ENCODE data around the gene TLR5. TPM values are rescaled to one million over a fixed set of nuclear protein-coding genes. Genes with fewer than 3 reads are reported as not detected.

Gene TLR5
- total and polyA plus RNA-seq, 2 of the 4 experiments (the other 2 are of a cell fraction) = 0.09 to 0.18 TPM

DNA sequence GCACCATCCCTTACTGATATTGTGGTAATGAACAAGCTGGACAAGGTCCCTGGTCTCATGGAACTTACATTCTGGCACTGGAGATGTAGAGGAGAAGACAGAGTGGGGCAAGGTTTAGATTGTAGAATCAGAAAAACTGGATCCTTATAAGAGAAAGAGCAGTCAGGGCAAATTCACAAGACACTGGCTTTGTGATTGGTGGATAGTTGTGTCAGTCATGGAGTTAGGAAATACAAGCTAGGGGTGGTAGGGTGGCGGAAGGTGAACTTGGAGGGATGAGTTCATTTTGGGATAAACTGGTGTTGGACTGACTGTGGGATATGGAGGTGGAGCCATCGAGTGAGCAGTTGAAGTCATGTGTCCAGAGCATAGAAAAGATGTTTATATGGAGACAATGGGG is 3.7 kb upstream of the TLR5 start:
- peaks cover 11% of the 10 kb centered on the region for H3K27me3 ChIP-seq (ENCODE audit: control insufficient read depth, insufficient read depth, low read length)
- WGBS, 2 experiments (ENCODE audit: extremely low coverage in 2 of 2, insufficient read length in 1 of 2) = 60% methylated on average over 2 of the region's 2 CpGs; no CpG with 5 or more reads in 1 of the 2 experiments
- TF ChIP-seq SMC3 (IDR thresholded peaks at IDR 0.05; ENCODE audit: low read depth, low read length) = no peak
- TF ChIP-seq FOS (IDR thresholded peaks at IDR 0.05; ENCODE audit: low read depth, low read length) = no peak
- TF ChIP-seq CHD1 (IDR thresholded peaks at IDR 0.05; ENCODE audit: low read depth, low read length) = no peak
- no peak for TF ChIP-seq MAZ (IDR thresholded peaks at IDR 0.05; ENCODE audit: borderline replicate concordance, low read depth, low read length)
- TF ChIP-seq BHLHE40 (IDR thresholded peaks at IDR 0.05; ENCODE audit: low read depth, low read length) = no peak
- TF ChIP-seq, protein P1, sequence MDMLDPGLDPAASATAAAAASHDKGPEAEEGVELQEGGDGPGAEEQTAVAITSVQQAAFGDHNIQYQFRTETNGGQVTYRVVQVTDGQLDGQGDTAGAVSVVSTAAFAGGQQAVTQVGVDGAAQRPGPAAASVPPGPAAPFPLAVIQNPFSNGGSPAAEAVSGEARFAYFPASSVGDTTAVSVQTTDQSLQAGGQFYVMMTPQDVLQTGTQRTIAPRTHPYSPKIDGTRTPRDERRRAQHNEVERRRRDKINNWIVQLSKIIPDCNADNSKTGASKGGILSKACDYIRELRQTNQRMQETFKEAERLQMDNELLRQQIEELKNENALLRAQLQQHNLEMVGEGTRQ (IDR thresholded peaks at IDR 0.05; ENCODE audit: low read depth, low read length) = no peak
- TF ChIP-seq RCOR1 (IDR thresholded peaks at IDR 0.05; ENCODE audit: insufficient replicate concordance, low read length) = no peak
- no peak for TF ChIP-seq CEBPB (IDR thresholded peaks at IDR 0.05; ENCODE audit: low read depth, low read length)
- H2BK15ac ChIP-seq (ENCODE audit: low read depth, low read length) = no peak overlapping the region
- no peak overlapping the region for H3K18ac ChIP-seq (ENCODE audit: low read depth, low read length)
- BruUV-seq (replicated peaks) = no TSS peak
- H2AK5ac ChIP-seq (ENCODE audit: low read depth, low read length) = no peak overlapping the region
- H3K27ac ChIP-seq (ENCODE audit: insufficient read depth, low read length) = no peak overlapping the region
- H3K9me1 ChIP-seq (ENCODE audit: insufficient read depth, low read length) = 0 out of 2 replicates have a peak, but pooled peaks cover 3% of the 10 kb centered on the region
- H2AK9ac ChIP-seq (replicated peaks; ENCODE audit: low read depth, low read length, poor library complexity) = no peak overlapping the region
- H3K14ac ChIP-seq (replicated peaks; ENCODE audit: low read depth, low read length) = no peak overlapping the region
- dilution Hi-C loops (cut with HindIII; ENCODE audit: low sequenced_read_pairs, unreplicated experiment) (no loop called here), intact Hi-C loops (cut with micrococcal nuclease) (no loop called here), in situ Hi-C loops (cut with MboI; ENCODE audit: low sequenced_read_pairs) (no loop called here)
- no peak overlapping the region for H4K91ac ChIP-seq (ENCODE audit: insufficient read depth, low read depth, low read length)
- no peak overlapping the region for H3K4ac ChIP-seq (ENCODE audit: low read depth, low read length)
- peaks cover 5% of the 10 kb centered on the region for H3K9me3 ChIP-seq (ENCODE audit: control insufficient read depth, insufficient read depth, low read length)
- no peak overlapping the region for H3K9ac ChIP-seq (ENCODE audit: low read depth, low read length)
- no peak overlapping the region for H2AFZ ChIP-seq (replicated peaks; ENCODE audit: low read length, poor library complexity)
- no peak overlapping the region for H2BK120ac ChIP-seq (ENCODE audit: low read depth, low read length)
- H3K4me2 ChIP-seq (ENCODE audit: low read depth, low read length) = no peak overlapping the region
- ChIA-PET POLR2A (ENCODE audit: unreplicated experiment) (no interaction called here), CTCF (no interaction called here)
- H4K5ac ChIP-seq (ENCODE audit: low read depth, low read length) = no peak overlapping the region
- no peak overlapping the region for H4K8ac ChIP-seq (ENCODE audit: low read depth in 2 of 2, low read length in 2 of 2)
- H2BK5ac ChIP-seq (ENCODE audit: low read depth, low read length, poor library complexity, severe bottlenecking) = no peak overlapping the region
- no peaks in the 10 kb centered on the region for H3K79me1 ChIP-seq (ENCODE audit: low read depth in 1 of 2, low read length in 2 of 2)
- no peak overlapping the region for H2BK20ac ChIP-seq (ENCODE audit: low read depth, low read length)
- no peaks in the 10 kb centered on the region for H3K36me3 ChIP-seq (ENCODE audit: control insufficient read depth, insufficient read depth, low read length)
- peaks cover 2% of the 10 kb centered on the region; the same call in 1 of the 2 replicates for H3K4me1 ChIP-seq (ENCODE audit: control insufficient read depth, insufficient read depth, low read length)
- no peak for DNase-seq
- H3K23ac ChIP-seq (ENCODE audit: low read depth, low read length) = no peak overlapping the region
- no peaks in the 10 kb centered on the region for H4K20me1 ChIP-seq (ENCODE audit: insufficient read depth, low read length)
- H3K56ac ChIP-seq (ENCODE audit: extremely low read depth, insufficient read depth, low read length) = no peak overlapping the region
- no peak for ATAC-seq (ENCODE audit: low read depth)
- H3K4me3 ChIP-seq (ENCODE audit: insufficient read depth, low read depth, low read length) = no peak overlapping the region
